Neural progenitor cell (in vitro differentiated cells): ENCODE results near the gene PDE11A. TPM values are rescaled to one million over a fixed set of nuclear protein-coding genes. Genes with fewer than 3 reads are reported as not detected.

Experiments used
- DNase-seq: peaks from one replicate; pipeline ENCODE4 v3.0.0-alpha.2; 2016; ENCODE audit warnings: low spot score
- H2AFZ ChIP-seq: fragments of 200-600 bp; sonication (generic); replicated peaks from 2 replicates; pipeline ENCODE4 v1.6.1; 2016; ENCODE audit warnings: antibody characterized with exemption
- H3F3A ChIP-seq: fragments of 200-600 bp; sonication (generic); 2 replicates; pipeline ENCODE4 v1.6.1; 2016; ENCODE audit warnings: antibody characterized with exemption, low read depth
- H3K27ac ChIP-seq: fragments of 200-600 bp; sonication (generic); 2 replicates; pipeline ENCODE4 v1.5.1; 2016; ENCODE audit warnings: mild to moderate bottlenecking
- H3K27me3 ChIP-seq: fragments of 200-600 bp; sonication (generic); 2 replicates; pipeline ENCODE4 v1.6.1; 2016; ENCODE audit warnings: mild to moderate bottlenecking, moderate library complexity
- H3K36me3 ChIP-seq: fragments of 200-600 bp; sonication (generic); 2 replicates; pipeline ENCODE4 v1.5.1; 2016
- H3K4me1 ChIP-seq: fragments of 200-600 bp; sonication (generic); 2 replicates; pipeline ENCODE4 v1.6.1; 2016; ENCODE audit warnings: mixed run types
- H3K4me2 ChIP-seq: fragments of 200-600 bp; sonication (generic); 2 replicates; pipeline ENCODE4 v1.6.1; 2016
- H3K4me3 ChIP-seq: fragments of 200-600 bp; sonication (generic); 2 replicates; pipeline ENCODE4 v1.5.1; 2016
- H3K79me2 ChIP-seq: fragments of 200-600 bp; sonication (generic); 2 replicates; pipeline ENCODE4 v1.6.1; 2016; ENCODE audit warnings: low read depth
- H3K9ac ChIP-seq: fragments of 200-600 bp; sonication (generic); 2 replicates; pipeline ENCODE4 v1.6.1; 2016
- H3K9me3 ChIP-seq: fragments of 200-600 bp; sonication (generic); 2 replicates; pipeline ENCODE4 v1.5.1; 2016; ENCODE audit warnings: low read depth
- H4K20me1 ChIP-seq: fragments of 200-600 bp; sonication (generic); 2 replicates; pipeline ENCODE4 v1.6.1; 2016; ENCODE audit warnings: low read depth
- H3K27ac Mint-ChIP-seq: 3 replicates; pipeline ENCODE4 v1.8.0; 2021; ENCODE audit warnings: mixed read lengths
- H3K27me3 Mint-ChIP-seq: 2 replicates; pipeline ENCODE4 v1.8.0; 2022; ENCODE audit warnings: low read depth, mild to moderate bottlenecking, inconsistent platforms, moderate library complexity, mixed read lengths; ENCODE audit not compliant: insufficient read depth
- H3K36me3 Mint-ChIP-seq: 3 replicates; pipeline ENCODE4 v1.8.0; 2021; ENCODE audit warnings: mixed read lengths
- H3K4me1 Mint-ChIP-seq: 3 replicates; pipeline ENCODE4 v1.8.0; 2021; ENCODE audit warnings: mixed read lengths
- H3K4me3 Mint-ChIP-seq: 3 replicates; pipeline ENCODE4 v1.8.0; 2021; ENCODE audit warnings: mild to moderate bottlenecking, moderate library complexity, mixed read lengths
- H3K9me3 Mint-ChIP-seq: 3 replicates; pipeline ENCODE4 v1.8.0; 2020; ENCODE audit warnings: mixed read lengths
- CTCF ChIP-seq: fragments of 200-600 bp; sonication (generic); IDR thresholded peaks from 2 replicates; pipeline ENCODE4 v1.5.1; 2017; ENCODE audit warnings: antibody characterized with exemption, mild to moderate bottlenecking
- EZH2 ChIP-seq: fragments of 200-600 bp; sonication (generic); IDR thresholded peaks from 2 replicates; pipeline ENCODE4 v1.6.1; 2017; ENCODE audit warnings: antibody characterized with exemption, mild to moderate bottlenecking, moderate library complexity
- EZH2phosphoT487 ChIP-seq: fragments of 200-600 bp; sonication (generic); IDR thresholded peaks from 2 replicates; pipeline ENCODE4 v1.6.1; 2017; ENCODE audit warnings: antibody characterized with exemption
- total RNA-seq: library from RNA; depleted of rRNA; stranded (reverse); fragments of >200 nt; gene quantifications from 2 replicates; pipeline ENCODE4 v1.2.3, GENCODE V29; 2015; ENCODE audit warnings: low replicate concordance

Gene PDE11A
- total RNA-seq, 1 donor from 2014 or later: 0.13 TPM

- Histone ChIP-seq H2AFZ (no peak overlapping the region), H3K9me3 (no peaks in the 10 kb centered on the region), H3K4me3 (no peak overlapping the region), H3K79me2 (no peaks in the 10 kb centered on the region), H3K4me2 (no peak overlapping the region), H3F3A (no peaks in the 10 kb centered on the region), H3K9ac (no peak overlapping the region), H4K20me1 (no peaks in the 10 kb centered on the region), H3K27ac (no peak overlapping the region), H3K27me3 (no peaks in the 10 kb centered on the region), H3K36me3 (no peaks in the 10 kb centered on the region), H3K4me1 (no peaks in the 10 kb centered on the region)
- Mint-ChIP-seq H3K27ac (no peak overlapping the region), H3K4me1 (peaks cover 12% of the 10 kb centered on the region), H3K27me3 (peaks cover 4% of the 10 kb centered on the region), H3K9me3 (no peaks in the 10 kb centered on the region), H3K36me3 (no peaks in the 10 kb centered on the region), H3K4me3 (no peak overlapping the region)
- no peak for TF ChIP-seq EZH2phosphoT487
- TF ChIP-seq EZH2: no peak
- TF ChIP-seq CTCF: no peak
- no peak for DNase-seq
Observed at GRCh38 chr2:177893880-177894279, 178.7 kb downstream of the PDE11A start.

GRCh38 chr2:177891533-177891932 is 181.0 kb downstream of the PDE11A start:
- no peak overlapping the region for H2AFZ ChIP-seq
- H3K4me3 Mint-ChIP-seq: no peak overlapping the region
- DNase-seq: no peak
- peaks cover 4% of the 10 kb centered on the region for H3K27me3 Mint-ChIP-seq
- no peak overlapping the region for H3K4me2 ChIP-seq
- H3F3A ChIP-seq: no peaks in the 10 kb centered on the region
- H3K9me3 Mint-ChIP-seq: no peaks in the 10 kb centered on the region
- H3K36me3 Mint-ChIP-seq: no peaks in the 10 kb centered on the region
- no peak overlapping the region for H3K4me3 ChIP-seq
- H3K9me3 ChIP-seq: no peaks in the 10 kb centered on the region
- no peak overlapping the region for H3K9ac ChIP-seq
- no peak for TF ChIP-seq CTCF
- no peak for TF ChIP-seq EZH2phosphoT487
- no peak for TF ChIP-seq EZH2
- no peaks in the 10 kb centered on the region for H3K79me2 ChIP-seq
- no peaks in the 10 kb centered on the region for H3K27me3 ChIP-seq
- no peak overlapping the region for H3K27ac ChIP-seq
- no peaks in the 10 kb centered on the region for H3K4me1 ChIP-seq
- H3K4me1 Mint-ChIP-seq: peaks cover 12% of the 10 kb centered on the region
- H3K36me3 ChIP-seq: no peaks in the 10 kb centered on the region
- no peaks in the 10 kb centered on the region for H4K20me1 ChIP-seq
- no peak overlapping the region for H3K27ac Mint-ChIP-seq

- Mint-ChIP-seq H3K4me1 (peaks cover 12% of the 10 kb centered on the region), H3K27me3 (peaks cover 4% of the 10 kb centered on the region), H3K27ac (no peak overlapping the region), H3K36me3 (no peaks in the 10 kb centered on the region), H3K4me3 (no peak overlapping the region), H3K9me3 (no peaks in the 10 kb centered on the region)
- no peak for TF ChIP-seq CTCF
- TF ChIP-seq EZH2phosphoT487: no peak
- TF ChIP-seq EZH2: no peak
- no peaks in the 10 kb centered on the region for H3K36me3 ChIP-seq
- H3K4me3 ChIP-seq: no peak overlapping the region
- DNase-seq: no peak
- H3K79me2 ChIP-seq: no peaks in the 10 kb centered on the region
- H3F3A ChIP-seq: no peaks in the 10 kb centered on the region
- H3K4me1 ChIP-seq: no peaks in the 10 kb centered on the region
- no peak overlapping the region for H3K4me2 ChIP-seq
- H2AFZ ChIP-seq: peak overlapping the region; percentile 41
- no peaks in the 10 kb centered on the region for H3K9me3 ChIP-seq
- no peak overlapping the region for H3K9ac ChIP-seq
- no peaks in the 10 kb centered on the region for H3K27me3 ChIP-seq
- H4K20me1 ChIP-seq: no peaks in the 10 kb centered on the region
- no peak overlapping the region for H3K27ac ChIP-seq
Observed at GRCh38 chr2:177889818-177890460, 182.6 kb downstream of the PDE11A start.
